ENCODE measurements around the gene KRTAP10-7. TPM values are rescaled to one million over a fixed set of nuclear protein-coding genes. Genes with fewer than 3 reads are reported as not detected.

Gene KRTAP10-7
- polyA plus RNA-seq, 3 donors, result not detected

- H3K4me3 ChIP-seq (replicated peaks in 1 of 3; ENCODE audit: low read depth in 2 of 3, low read length in 3 of 3), result no peak overlapping the region
- Mint-ChIP-seq H3K4me3 (no peak overlapping the region), H3K4me1 (no peaks in the 10 kb centered on the region), H3K36me3 (no peaks in the 10 kb centered on the region), H3K9me3 (peaks cover 22 to 45% (median 34%) of the 10 kb centered on the region in 7 donors), H3K27ac (no peak overlapping the region), H3K27me3 (ENCODE audit: low read depth in 3 of 3) (peaks cover 13 to 49% (median 17%) of the 10 kb centered on the region in 3 donors)
- 45% methylated on average over 6 of the region's 11 CpGs for WGBS (ENCODE audit: insufficient coverage)
- H2AFZ ChIP-seq (ENCODE audit: insufficient read depth, low read depth, low read length, poor library complexity, severe bottlenecking), result no peak overlapping the region
- intact Hi-C loops (cut with micrococcal nuclease), result no loop called here
- DNase-seq, result no peak
- no peak overlapping the region for H3K27ac ChIP-seq (ENCODE audit: low read depth in 1 of 2, low read length in 2 of 2)
- H3K9me3 ChIP-seq (replicated peaks in 1 of 2; ENCODE audit: control insufficient read depth in 1 of 2, insufficient read depth in 1 of 2, low read length in 2 of 2), result peaks cover 6 to 28% of the 10 kb centered on the region in 2 donors
- no peak for TF ChIP-seq CTCF (IDR thresholded peaks at IDR 0.05)
- H3K79me2 ChIP-seq (ENCODE audit: insufficient read depth, low read length), result no peaks in the 10 kb centered on the region
- H3K27me3 ChIP-seq (ENCODE audit: control insufficient read depth in 2 of 2, insufficient read depth in 2 of 2, low read length in 2 of 2), result peaks cover 0 to 16% of the 10 kb centered on the region in 2 donors
- H3K36me3 ChIP-seq (replicated peaks in 1 of 2; ENCODE audit: control insufficient read depth in 1 of 2, insufficient read depth in 2 of 2, low read length in 2 of 2), result no peaks in the 10 kb centered on the region
- H3K9ac ChIP-seq (ENCODE audit: insufficient read depth, low read length, poor library complexity, severe bottlenecking), result no peak overlapping the region
- H3K4me2 ChIP-seq (replicated peaks; ENCODE audit: extremely low read depth, low read length, poor library complexity, severe bottlenecking), result no peak overlapping the region
- H3K4me1 ChIP-seq (ENCODE audit: control insufficient read depth in 1 of 2, insufficient read depth in 2 of 2, low read length in 2 of 2), result no peaks in the 10 kb centered on the region
- H4K20me1 ChIP-seq (ENCODE audit: insufficient read depth, low read length), result no peaks in the 10 kb centered on the region
Measured at GRCh38 chr21:44583089-44583799, 17.2 kb upstream of the KRTAP10-7 start.

- Histone ChIP-seq H3K4me3 (replicated peaks in 1 of 3; ENCODE audit: low read depth in 2 of 3, low read length in 3 of 3) (no peak overlapping the region), H3K9ac (ENCODE audit: insufficient read depth, low read length, poor library complexity, severe bottlenecking) (no peak overlapping the region), H2AFZ (ENCODE audit: insufficient read depth, low read depth, low read length, poor library complexity, severe bottlenecking) (no peak overlapping the region), H3K4me2 (replicated peaks; ENCODE audit: extremely low read depth, low read length, poor library complexity, severe bottlenecking) (no peak overlapping the region), H3K9me3 (replicated peaks in 1 of 2; ENCODE audit: control insufficient read depth in 1 of 2, insufficient read depth in 1 of 2, low read length in 2 of 2) (peaks cover 6 to 22% of the 10 kb centered on the region in 2 donors), H3K27ac (ENCODE audit: low read depth in 1 of 2, low read length in 2 of 2) (no peak overlapping the region), H3K36me3 (replicated peaks in 1 of 2; ENCODE audit: control insufficient read depth in 1 of 2, insufficient read depth in 2 of 2, low read length in 2 of 2) (no peaks in the 10 kb centered on the region), H4K20me1 (ENCODE audit: insufficient read depth, low read length) (no peaks in the 10 kb centered on the region), H3K79me2 (ENCODE audit: insufficient read depth, low read length) (no peaks in the 10 kb centered on the region), H3K27me3 (ENCODE audit: control insufficient read depth in 2 of 2, insufficient read depth in 2 of 2, low read length in 2 of 2) (peaks cover 0 to 16% of the 10 kb centered on the region in 2 donors), H3K4me1 (ENCODE audit: control insufficient read depth in 1 of 2, insufficient read depth in 2 of 2, low read length in 2 of 2) (no peaks in the 10 kb centered on the region)
- Mint-ChIP-seq H3K4me3 (no peak overlapping the region), H3K36me3 (no peaks in the 10 kb centered on the region), H3K27me3 (ENCODE audit: low read depth in 3 of 3) (peaks cover 12 to 50% (median 17%) of the 10 kb centered on the region in 3 donors), H3K4me1 (no peaks in the 10 kb centered on the region), H3K9me3 (peaks cover 22 to 41% (median 31%) of the 10 kb centered on the region in 7 donors), H3K27ac (no peak overlapping the region)
- no peak for DNase-seq
- intact Hi-C loops (cut with micrococcal nuclease), result no loop called here
- WGBS (ENCODE audit: insufficient coverage), result 80% methylated on average over 1 of the region's 6 CpGs
- TF ChIP-seq CTCF (IDR thresholded peaks at IDR 0.05), result no peak
Measured at GRCh38 chr21:44583800-44584147, 16.6 kb upstream of the KRTAP10-7 start.
